HG02642 (cell line): Measurements from ENCODE around the gene GAB2.

Experiments
- ATAC-seq: cut with Tn5 transposase; IDR thresholded peaks from one replicate; pipeline ENCODE4 v1.9.1; 2021; ENCODE audit warnings: mild to moderate bottlenecking; ENCODE audit not compliant: unreplicated experiment, poor library complexity

Gene GAB2

DNA sequence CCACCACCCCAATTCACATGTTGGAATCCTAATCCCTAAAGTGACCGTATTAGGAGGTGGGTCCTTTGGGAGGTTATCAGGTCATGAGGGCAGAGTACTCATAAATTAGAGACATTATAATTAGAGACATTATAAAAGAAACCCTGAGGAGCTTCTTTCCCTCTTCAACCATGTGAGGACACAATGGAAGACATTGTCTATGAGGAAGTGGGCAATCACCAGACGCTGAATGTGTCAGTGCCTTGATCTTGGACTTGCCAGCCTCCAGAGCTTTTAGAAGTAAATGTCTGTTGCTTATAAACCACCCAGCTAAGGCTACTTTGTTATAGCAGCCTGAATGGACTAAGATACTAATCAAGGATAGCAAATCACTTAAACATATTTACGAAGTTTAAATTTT is 14.8 kb downstream of the GAB2 start:
- no peak for ATAC-seq

GRCh38 chr11:78400702-78401101 is 16.9 kb downstream of the GAB2 start:
- no peak for ATAC-seq

GRCh38 chr11:78400116-78400515 is 17.5 kb downstream of the GAB2 start:
- ATAC-seq = no peak

DNA sequence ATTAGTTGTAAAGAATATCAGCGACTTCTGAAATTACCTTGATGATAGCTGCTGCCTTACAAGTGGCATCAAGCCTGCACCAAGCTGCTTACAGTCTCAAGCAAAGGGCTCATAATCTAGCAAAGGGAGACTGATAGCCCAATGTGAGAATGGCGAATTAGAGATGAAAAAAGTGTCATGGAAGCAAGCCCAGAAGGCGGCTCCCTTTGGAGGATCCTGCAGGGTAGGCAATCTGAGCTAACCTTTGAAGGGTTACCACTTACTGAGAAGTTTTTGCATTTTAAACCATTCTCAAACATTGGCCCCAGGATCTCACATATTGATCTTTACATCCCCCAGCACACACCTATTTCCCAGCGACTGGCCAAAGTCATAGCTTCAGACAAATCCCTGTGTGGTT is 18.5 kb downstream of the GAB2 start:
- no peak for ATAC-seq

- ATAC-seq = no peak
These were observed 18.9 kb downstream of the GAB2 start for GRCh38 chr11:78398715-78399114.

DNA sequence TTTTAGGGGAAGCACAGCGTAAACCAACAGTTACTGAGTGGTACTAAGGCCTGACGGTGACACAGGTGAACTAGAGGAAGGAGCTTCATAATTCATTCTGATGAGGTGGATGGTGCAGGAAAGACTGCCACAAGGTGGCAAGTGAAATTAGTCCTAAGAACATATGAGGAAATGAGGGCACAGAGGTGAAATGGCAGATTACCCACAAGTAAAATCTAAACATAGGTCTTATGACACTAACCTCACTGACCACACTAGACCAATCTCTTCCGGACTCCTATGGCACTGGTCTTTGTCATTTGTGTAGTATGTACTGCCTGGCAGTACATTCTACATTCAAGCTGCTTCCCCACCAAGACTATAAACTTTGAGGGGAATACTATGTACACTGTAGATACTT is 20.2 kb downstream of the GAB2 start:
- ATAC-seq = no peak

DNA sequence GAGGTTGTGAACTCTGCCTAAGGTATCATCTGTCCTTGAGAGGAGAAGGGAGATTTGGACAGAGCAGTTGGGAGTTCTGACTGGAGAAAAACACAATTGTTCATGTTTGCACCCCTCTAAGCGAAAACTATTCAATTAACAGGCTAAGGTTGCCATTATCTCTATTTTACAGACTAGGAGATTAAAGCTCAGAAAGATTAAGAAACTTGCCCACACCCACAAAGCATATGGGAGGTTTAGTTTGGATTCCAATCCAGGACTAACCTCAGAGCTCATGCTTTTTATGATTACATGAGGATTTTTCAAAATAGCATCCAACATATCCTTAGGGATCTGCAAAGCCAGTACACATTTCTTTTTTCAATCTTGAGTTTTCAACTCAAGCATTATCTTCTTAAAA is 22.0 kb downstream of the GAB2 start:
- ATAC-seq = no peak

GRCh38 chr11:78392854-78393253 is 24.8 kb downstream of the GAB2 start:
- ATAC-seq = no peak

- ATAC-seq = no peak
These were observed 26.2 kb downstream of the GAB2 start for GRCh38 chr11:78391424-78391823.

DNA sequence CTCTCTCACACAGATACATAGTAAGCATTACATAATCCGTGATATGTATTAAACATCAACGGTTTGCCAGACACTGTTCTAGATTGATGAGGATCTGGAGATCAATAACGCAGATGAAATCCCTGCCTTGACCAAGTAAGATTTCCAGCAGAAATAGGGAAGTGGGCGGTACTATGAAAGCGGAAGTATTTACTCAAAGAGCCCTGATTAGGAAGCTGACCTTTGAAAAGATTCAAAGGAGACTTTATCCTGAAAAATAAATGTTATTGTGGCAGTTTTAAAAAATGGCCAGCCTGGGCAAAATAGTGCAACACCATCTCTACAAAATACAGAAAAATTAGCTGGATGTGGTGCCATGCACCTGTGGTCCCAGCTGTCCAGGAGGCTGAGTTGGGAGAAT is 26.8 kb downstream of the GAB2 start:
- no peak for ATAC-seq

GRCh38 chr11:78386215-78386941 is 31.2 kb downstream of the GAB2 start:
- ATAC-seq = no peak

- ATAC-seq = no peak
These were observed 32.4 kb downstream of the GAB2 start for GRCh38 chr11:78385205-78385604.

GRCh38 chr11:78384231-78384630 is 33.4 kb downstream of the GAB2 start:
- ATAC-seq = no peak

GRCh38 chr11:78381865-78382264 is 35.8 kb downstream of the GAB2 start:
- ATAC-seq = no peak

DNA sequence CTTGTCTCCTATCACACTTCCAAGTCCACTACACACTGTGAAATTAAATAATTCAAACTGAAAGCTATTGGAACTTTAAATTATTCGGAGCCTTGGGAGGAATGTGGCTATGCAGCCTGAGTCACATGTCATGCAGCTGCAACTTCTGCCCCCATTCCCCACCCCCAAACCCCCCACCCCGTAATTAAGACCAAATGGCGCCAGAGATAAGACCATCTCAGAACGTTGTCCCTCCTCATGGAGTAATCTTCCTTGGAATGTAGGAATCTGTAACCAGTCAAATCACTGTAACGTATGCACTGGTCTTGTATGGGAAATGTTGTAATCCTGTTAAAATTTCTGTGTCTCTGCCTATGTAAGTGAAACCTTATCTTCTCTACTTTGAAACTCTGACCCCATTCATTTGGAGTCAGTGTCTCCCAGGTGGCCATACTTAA is 37.0 kb downstream of the GAB2 start:
- no peak for ATAC-seq

DNA sequence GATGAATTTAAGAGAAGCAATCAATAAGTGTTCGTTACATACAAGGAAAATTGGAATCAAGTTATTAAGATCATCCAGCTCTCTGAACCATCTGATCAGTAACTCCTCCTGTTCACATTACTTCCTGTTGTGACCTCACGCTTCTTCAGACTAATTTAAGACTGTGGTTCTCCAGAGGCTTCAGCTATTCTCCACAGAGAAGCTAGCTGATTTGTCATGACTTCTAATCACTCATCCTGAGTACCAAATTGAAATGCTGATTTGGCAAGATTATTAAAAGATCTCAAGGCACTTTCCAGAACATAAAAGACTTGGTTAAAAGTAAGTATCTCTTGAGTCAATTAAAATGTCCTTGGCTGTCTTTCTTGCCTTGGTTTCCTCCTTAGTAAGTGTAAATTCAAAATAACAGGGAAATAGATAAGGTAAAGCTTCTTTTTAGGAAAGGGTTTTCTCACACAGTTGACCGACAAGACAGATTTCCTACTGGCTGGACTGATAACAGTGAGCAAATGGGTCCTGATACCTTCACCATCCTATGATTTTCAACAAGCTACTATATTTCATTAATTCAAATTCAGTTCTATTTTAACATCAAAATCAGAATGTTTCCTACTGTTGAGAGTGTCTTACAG is 38.5 kb downstream of the GAB2 start:
- ATAC-seq = no peak

- no peak for ATAC-seq
These were observed 39.8 kb downstream of the GAB2 start for GRCh38 chr11:78377625-78378418.

DNA sequence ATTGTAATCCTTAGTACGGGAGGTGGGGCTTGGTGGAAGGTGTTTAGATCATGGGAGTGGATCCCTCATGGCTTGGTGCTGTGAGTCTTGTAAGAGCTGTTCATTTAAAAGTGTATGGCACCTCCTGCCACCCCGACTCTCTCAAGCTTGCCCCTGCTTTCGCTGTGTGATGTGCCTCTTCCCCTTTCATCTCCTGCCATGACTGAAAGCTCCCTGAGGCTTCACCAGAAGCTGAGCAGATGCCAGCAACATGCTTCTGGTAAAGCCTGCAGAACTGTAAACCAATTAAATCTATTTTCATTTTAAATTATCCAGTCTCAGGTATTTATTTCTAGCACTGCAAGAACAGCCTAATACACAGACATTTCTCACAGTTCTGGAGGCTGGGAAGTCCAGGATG is 40.8 kb downstream of the GAB2 start:
- ATAC-seq = no peak

DNA sequence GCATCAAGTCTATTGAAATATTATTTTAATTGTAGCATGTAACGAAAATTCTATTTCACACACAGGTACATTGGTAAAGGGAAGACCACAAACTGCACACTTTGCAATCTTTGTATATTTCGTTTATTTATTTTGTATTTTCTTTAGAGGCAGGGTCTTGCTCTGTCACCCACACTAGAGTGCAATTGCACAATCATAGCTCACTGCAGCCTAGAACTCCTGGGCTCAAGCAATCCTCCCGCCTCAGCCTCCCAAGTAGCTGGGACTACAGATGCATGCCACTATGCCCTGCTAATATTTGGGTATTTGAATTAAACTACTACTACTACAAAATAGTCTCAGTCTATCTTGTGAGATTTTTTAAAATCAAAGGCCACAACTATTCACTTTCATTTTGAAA is 42.7 kb downstream of the GAB2 start:
- no peak for ATAC-seq

DNA sequence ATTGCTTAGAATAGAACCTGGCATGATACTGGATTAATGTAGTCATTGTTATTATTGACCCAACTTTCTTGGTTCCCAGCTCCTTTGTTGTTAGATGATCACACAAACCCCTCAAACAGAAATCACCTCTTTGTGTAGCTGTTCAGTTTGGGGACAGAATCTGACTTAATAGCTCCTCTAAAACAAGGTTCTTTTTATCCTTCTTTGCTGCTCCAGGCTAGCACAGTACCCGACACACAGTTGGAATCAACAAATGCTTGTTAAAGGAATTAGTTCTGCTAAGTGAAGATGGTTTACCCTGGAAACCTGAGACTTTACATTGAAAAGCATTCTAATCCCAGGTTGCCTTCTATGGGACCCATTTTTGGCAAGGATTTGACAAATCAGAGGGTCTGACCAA is 43.9 kb downstream of the GAB2 start:
- ATAC-seq = no peak

GRCh38 chr11:78372114-78372768 is 45.4 kb downstream of the GAB2 start:
- ATAC-seq = no peak
